Measurements from ENCODE around the gene PCDH8.

PCDH8 gene

GRCh38 chr13:52848455-52849195, at the start of gene PCDH8:
TSS of gene PCDH8 (minus strand) at chr13:52848640. CDS start at chr13:52848436, 204 bp downstream.
- no peak for DNase-seq

- no peak for DNase-seq
Observed at GRCh38 chr13:52896827-52897659, 48.6 kb upstream of the PCDH8 start.

GRCh38 chr13:52894413-52894812, 46.0 kb upstream of the PCDH8 start:
- DNase-seq, result no peak

GRCh38 chr13:52892925-52893324, 44.5 kb upstream of the PCDH8 start:
- no peak for DNase-seq

GRCh38 chr13:52891706-52892105, 43.3 kb upstream of the PCDH8 start:
- no peak for DNase-seq

- no peak for DNase-seq
Observed at GRCh38 chr13:52887165-52887564, 38.7 kb upstream of the PCDH8 start.

- no peak for DNase-seq
Observed at GRCh38 chr13:52885141-52885540, 36.7 kb upstream of the PCDH8 start.

GRCh38 chr13:52884429-52885010, 36.1 kb upstream of the PCDH8 start:
- no peak for DNase-seq

GRCh38 chr13:52882785-52883184, 34.3 kb upstream of the PCDH8 start:
- DNase-seq, result no peak

- no peak for DNase-seq
Observed at GRCh38 chr13:52879950-52880741, 31.7 kb upstream of the PCDH8 start.

- DNase-seq, result no peak
Observed at GRCh38 chr13:52878831-52879230, 30.4 kb upstream of the PCDH8 start.

GRCh38 chr13:52870143-52870542, 21.7 kb upstream of the PCDH8 start:
- DNase-seq, result no peak

- DNase-seq, result no peak
Observed at GRCh38 chr13:52869621-52870020, 21.2 kb upstream of the PCDH8 start.

- DNase-seq, result no peak
Observed at GRCh38 chr13:52869050-52869449, 20.6 kb upstream of the PCDH8 start.

- no peak for DNase-seq
Observed at GRCh38 chr13:52868190-52868589, 19.8 kb upstream of the PCDH8 start.

- DNase-seq, result no peak
Observed at GRCh38 chr13:52864941-52865340, 16.5 kb upstream of the PCDH8 start.

GRCh38 chr13:52862358-52863206, 14.1 kb upstream of the PCDH8 start:
- DNase-seq, result no peak

GRCh38 chr13:52852444-52852843, 4.0 kb upstream of the PCDH8 start:
- DNase-seq, result no peak

- no peak for DNase-seq
Observed at GRCh38 chr13:52851137-52851962, 2.9 kb upstream of the PCDH8 start.

GRCh38 chr13:52850396-52851136, 2.1 kb upstream of the PCDH8 start:
- DNase-seq, result no peak

- DNase-seq, result no peak
Observed at GRCh38 chr13:52850072-52850395, 1.6 kb upstream of the PCDH8 start.
